HG02571 (cell line): Measurements from ENCODE around the gene NPAS3.

ENCODE experiments used
- ATAC-seq: cut with Tn5 transposase; IDR thresholded peaks from one replicate; pipeline ENCODE4 v1.9.1; 2021; ENCODE audit warnings: mild to moderate bottlenecking, moderate library complexity; ENCODE audit not compliant: unreplicated experiment

NPAS3 gene

DNA sequence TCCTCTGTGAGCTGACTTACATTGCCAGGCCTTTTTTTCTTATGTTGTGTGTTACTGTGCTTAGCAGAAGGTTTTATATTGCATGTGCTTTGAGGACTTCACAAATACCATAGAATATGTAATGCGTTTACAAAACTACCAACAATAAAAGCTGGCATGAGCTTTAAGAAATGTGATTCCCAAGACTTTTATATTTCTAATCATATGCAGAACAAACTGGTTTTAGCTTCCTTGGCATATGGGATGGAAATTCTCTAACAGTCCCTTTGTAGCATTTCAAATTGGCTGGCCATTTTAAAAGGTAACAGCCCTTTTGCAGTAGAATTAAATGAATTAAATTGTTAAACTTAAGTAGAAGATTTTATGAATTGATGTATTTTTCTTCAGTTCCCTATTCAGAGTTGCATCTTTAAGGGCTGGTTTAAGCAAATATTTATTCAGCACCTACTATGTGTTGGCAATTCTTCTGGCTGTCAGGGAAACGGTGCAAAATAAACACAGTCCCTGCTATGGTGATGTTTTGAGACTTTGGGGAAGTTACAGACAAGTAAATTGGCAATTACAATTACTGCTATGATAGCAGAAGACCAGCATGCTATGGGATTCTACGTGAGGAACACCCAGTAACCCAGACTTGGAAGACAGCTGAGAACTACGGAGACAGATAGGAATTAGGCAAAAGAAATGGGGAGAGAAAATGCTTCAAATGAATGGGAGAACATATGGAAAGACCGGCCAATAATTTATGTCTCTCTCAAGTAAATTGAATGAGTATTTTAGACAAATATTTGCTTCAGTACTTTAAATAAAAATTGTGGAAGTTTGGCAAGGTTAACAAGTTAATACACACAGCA lies 565.8 kb downstream of the NPAS3 start:
- no peak for ATAC-seq

- no peak for ATAC-seq
Observed at GRCh38 chr14:33505266-33505962, 566.7 kb downstream of the NPAS3 start.

DNA sequence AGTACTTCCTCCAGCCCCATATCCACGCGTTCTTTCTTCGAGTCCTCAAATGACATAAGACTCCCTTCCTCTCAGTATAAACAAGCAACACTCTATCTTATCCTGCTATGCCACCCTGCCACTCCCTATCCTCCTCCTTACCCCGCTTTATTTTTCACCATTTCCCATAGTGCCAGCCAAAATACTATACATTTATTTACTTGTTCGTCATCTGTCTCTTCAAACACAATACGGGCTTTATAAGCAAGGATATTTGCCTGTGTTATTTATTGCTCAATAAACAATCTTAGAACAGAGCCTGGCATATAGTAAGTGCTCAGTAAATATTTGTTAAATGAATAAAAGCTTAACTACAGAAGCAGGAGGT lies 567.3 kb downstream of the NPAS3 start:
- no peak for ATAC-seq

- no peak for ATAC-seq
Observed at GRCh38 chr14:33508126-33509062, 569.7 kb downstream of the NPAS3 start.

- ATAC-seq: no peak
Observed at GRCh38 chr14:33509454-33509853, 570.8 kb downstream of the NPAS3 start.

GRCh38 chr14:33510063-33510481 lies 571.4 kb downstream of the NPAS3 start:
- no peak for ATAC-seq

GRCh38 chr14:33510991-33511390 lies 572.3 kb downstream of the NPAS3 start:
- no peak for ATAC-seq

- no peak for ATAC-seq
Observed at GRCh38 chr14:33511851-33512640, 573.4 kb downstream of the NPAS3 start.

- no peak for ATAC-seq
Observed at GRCh38 chr14:33515441-33515840, 576.8 kb downstream of the NPAS3 start.

DNA sequence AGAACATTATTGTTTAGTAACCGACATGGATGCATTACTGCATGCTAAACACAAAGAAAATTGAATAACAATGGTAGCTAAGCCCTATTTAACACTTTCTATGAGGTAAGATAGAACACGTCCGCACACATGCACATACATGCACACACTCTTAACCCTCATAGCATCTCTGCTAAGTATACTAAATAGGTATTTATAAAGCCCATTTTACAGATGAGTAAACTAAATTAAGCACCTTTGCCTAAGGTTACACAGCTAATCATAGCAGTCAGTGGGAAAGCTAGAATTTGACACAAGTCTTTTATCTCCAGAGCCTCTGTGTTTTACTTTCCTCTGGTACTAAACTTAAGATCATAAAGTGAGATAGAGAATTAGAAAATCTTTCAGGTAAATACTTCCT lies 577.2 kb downstream of the NPAS3 start:
- ATAC-seq: no peak

GRCh38 chr14:33516898-33517436 lies 578.3 kb downstream of the NPAS3 start:
- no peak for ATAC-seq

- no peak for ATAC-seq
Observed at GRCh38 chr14:33521192-33521591, 582.5 kb downstream of the NPAS3 start.

GRCh38 chr14:33524244-33524643 lies 585.6 kb downstream of the NPAS3 start:
- ATAC-seq: no peak

GRCh38 chr14:33525626-33526025 lies 586.9 kb downstream of the NPAS3 start:
- no peak for ATAC-seq

GRCh38 chr14:33527023-33527634 lies 588.5 kb downstream of the NPAS3 start:
- ATAC-seq: no peak

GRCh38 chr14:33528655-33529054 lies 590.0 kb downstream of the NPAS3 start:
- ATAC-seq: no peak

DNA sequence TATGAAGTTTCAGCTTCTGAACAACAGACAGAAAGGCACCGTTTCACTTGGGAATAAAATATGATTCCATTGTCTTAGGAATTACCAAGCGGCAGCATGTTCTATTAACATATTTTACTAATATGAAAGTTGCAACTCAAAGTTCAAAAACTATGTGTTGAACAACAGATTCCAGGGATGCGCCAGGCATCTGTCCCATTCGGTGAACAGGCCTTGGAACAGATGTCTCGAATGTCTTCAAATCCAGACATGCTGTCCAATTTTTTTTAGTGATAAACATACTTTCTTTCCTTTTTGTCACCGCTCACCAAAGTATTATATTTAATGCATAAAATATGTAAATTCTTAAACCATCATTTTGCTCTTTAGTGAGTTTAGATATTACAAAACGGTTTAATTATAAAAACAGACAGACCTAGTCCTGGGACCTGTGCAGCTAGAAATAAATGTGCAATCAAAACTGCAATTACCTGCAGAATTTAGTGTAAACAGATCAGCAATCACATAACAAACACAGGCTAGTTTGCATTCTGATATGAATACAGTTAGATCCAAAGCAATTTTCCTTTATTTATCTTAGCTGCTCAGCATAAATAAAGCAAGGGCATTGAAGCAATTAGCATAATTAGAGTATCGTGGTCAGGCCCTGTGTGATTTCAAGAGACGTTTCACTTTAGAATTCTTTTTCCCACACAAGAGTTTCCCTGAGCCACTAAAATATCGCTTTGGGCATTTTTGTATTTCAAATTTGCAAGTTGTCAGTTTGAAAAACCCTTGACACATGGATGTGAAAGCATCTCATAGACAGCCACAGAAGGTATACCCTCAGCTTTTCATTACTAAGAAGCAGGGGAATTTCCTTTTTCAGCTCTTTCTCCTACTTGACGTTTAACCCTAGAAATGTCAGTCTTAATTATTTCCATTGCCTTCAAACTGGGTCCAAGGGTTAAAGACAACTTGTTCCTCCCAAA lies 591.4 kb downstream of the NPAS3 start:
- no peak for ATAC-seq

DNA sequence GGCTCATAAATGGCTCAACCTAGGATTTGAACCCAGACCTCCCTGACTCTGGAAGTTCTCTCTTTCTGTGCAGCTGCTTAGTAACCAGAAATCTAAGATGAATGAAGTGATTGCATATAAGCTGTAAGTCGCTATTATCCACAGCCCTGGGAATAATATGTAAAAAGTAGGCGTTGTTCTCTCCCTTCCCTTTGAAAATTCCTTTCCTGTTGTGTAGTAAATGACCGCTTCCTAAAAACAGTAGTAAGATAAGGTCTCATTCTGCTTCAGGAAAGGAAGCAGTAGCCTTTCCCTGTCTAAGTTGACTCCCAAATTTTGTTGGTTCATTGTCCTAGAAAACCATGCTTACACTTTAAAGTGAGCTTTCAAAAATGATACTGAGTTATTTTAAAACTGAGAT lies 593.9 kb downstream of the NPAS3 start:
- no peak for ATAC-seq

DNA sequence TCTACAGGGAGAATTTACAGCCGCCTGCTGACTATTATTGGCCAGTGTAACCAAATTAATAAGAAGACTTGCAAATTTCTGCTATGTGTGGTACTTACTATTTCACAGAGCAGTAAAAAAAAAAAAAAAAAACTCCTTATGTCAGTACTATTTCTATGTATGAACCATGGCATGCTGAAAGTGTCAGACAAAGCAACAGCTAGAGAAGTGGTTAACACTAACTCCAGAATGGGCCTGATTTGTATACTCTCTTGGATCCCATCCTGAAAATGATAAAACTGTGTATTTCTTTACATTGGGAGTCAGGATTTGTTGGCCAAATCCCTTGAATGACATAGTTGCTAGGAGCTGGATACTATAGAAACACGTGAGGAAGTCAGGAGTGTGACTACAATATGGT lies 595.4 kb downstream of the NPAS3 start:
- ATAC-seq: no peak
